ENCODE measurements around the gene RIN2. TPM values are rescaled to one million over a fixed set of nuclear protein-coding genes. Genes with fewer than 3 reads are reported as not detected.

Gene RIN2
- total RNA-seq, result 57.7 and 102 TPM in 2 replicates

DNA sequence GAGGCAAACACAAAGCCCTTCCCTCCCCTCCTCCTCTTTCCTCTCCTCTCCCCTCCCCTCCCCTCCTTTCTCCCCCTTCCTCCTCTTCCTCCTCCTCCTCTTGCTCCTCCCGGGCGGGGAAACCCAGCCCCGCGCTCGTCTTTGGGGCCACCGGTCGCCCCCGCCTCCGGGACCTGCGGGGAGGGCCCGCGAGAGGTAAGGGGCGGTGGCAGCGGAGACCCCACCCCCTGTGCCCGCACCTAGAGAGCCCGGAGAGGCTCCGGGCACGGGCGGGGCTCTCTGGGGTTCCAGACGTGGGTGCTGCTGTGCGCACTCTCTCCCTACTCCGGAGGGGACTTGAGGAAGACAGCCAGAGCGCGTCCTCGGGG lies at the start of gene RIN2:
Gene RIN2, plus strand, starts transcription at position 126 of the 368 bp plus-strand sequence. CDS start 131,344 bp downstream, outside the sequence.
- no peak for DNase-seq (ENCODE audit: low read depth)
- peak within 1 kb of the TSS; percentile 85 for H3K4me3 ChIP-seq (ENCODE audit: low read depth, low read length)
- TF ChIP-seq CTCF (IDR thresholded peaks at IDR 0.05; ENCODE audit: insufficient read depth, low read depth, low read length), result no peak

- no peak overlapping the region for H3K4me3 ChIP-seq (ENCODE audit: low read depth, low read length)
- no peak for TF ChIP-seq CTCF (IDR thresholded peaks at IDR 0.05; ENCODE audit: insufficient read depth, low read depth, low read length)
- no peak for DNase-seq (ENCODE audit: low read depth)
These were observed 48.3 kb upstream of the RIN2 start for GRCh38 chr20:19709635-19710335.

GRCh38 chr20:19710336-19711120 lies 47.5 kb upstream of the RIN2 start:
- no peak overlapping the region for H3K4me3 ChIP-seq (ENCODE audit: low read depth, low read length)
- DNase-seq (ENCODE audit: low read depth), result peak; percentile 38
- TF ChIP-seq CTCF (IDR thresholded peaks at IDR 0.05; ENCODE audit: insufficient read depth, low read depth, low read length), result no peak

GRCh38 chr20:19711126-19711525 lies 46.9 kb upstream of the RIN2 start:
- TF ChIP-seq CTCF (IDR thresholded peaks at IDR 0.05; ENCODE audit: insufficient read depth, low read depth, low read length), result no peak
- DNase-seq (ENCODE audit: low read depth), result no peak
- H3K4me3 ChIP-seq (ENCODE audit: low read depth, low read length), result no peak overlapping the region

GRCh38 chr20:19712721-19713260 lies 45.3 kb upstream of the RIN2 start:
- DNase-seq (ENCODE audit: low read depth), result peak; percentile 29
- no peak for TF ChIP-seq CTCF (IDR thresholded peaks at IDR 0.05; ENCODE audit: insufficient read depth, low read depth, low read length)
- no peak overlapping the region for H3K4me3 ChIP-seq (ENCODE audit: low read depth, low read length)

DNA sequence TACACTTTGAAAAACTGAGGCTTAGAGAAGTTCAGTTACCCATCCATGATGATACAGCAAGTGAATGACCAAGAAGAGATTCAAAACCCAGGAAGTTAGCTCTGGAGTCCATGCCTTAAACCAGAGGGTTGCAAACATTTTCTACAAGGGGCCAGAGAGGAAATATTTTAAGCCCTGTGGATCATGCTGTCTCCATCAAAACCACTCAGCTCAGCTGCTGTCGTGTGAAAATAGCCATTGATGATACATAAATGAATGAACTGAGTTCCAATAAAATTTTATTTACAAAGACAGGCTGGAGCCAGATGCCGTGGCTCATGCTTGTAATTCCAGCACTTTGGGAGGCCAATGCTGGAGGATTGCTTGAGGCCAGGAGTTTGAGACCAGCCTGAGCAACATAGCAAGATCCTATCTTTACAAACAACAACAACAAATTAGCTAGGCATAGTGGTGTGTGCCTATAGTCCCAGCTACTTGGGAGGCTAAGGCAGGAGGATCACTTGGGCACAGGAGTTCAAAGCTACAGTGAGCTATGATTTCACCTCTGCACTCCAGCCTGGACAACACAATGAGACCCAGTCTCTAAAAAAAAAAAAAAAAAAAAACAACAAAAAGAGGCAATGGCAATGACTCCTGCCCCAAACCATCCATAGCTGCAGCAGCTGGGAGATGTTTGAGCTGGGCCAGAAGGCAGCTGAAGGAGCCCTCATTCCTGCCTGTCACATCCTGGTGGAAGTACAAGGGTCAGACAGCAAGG lies 44.1 kb upstream of the RIN2 start:
- peak; percentile 9 for DNase-seq (ENCODE audit: low read depth)
- no peak for TF ChIP-seq CTCF (IDR thresholded peaks at IDR 0.05; ENCODE audit: insufficient read depth, low read depth, low read length)
- H3K4me3 ChIP-seq (ENCODE audit: low read depth, low read length), result no peak overlapping the region
